ENCODE results near the gene CNPY1. TPM values are rescaled to one million over a fixed set of nuclear protein-coding genes. Genes with fewer than 3 reads are reported as not detected.

CNPY1 gene
- total and polyA plus RNA-seq, 2 of the 8 experiments (the other 6 are each of a cell fraction or from before 2014, with no cell fraction given) = not detected

- DNase-seq (ENCODE audit: low read depth in 1 of 2, low spot score in 2 of 2) (no peak), FAIRE-seq (no peak)
- no peaks in the 10 kb centered on the region; a peak in 1 of 8 replicates for H3K36me3 ChIP-seq (ENCODE audit: control insufficient read depth in 2 of 4, insufficient read depth in 4 of 4, low read length in 3 of 4)
- ChIA-PET CTCF (ENCODE audit: partially characterized antibody) (no interaction called here), POLR2A (ENCODE audit: partially characterized antibody) (no interaction called here)
- H2AFZ ChIP-seq (ENCODE audit: low read length) = no peak overlapping the region
- H2AK5ac ChIP-seq (ENCODE audit: low read depth, low read length) = no peak overlapping the region
- 37% methylated on average over 3 of the region's 3 CpGs; no CpG with 5 or more reads in 1 of the 2 experiments for WGBS, 2 experiments (ENCODE audit: extremely low coverage in 1 of 2, insufficient coverage in 1 of 2, insufficient read length in 1 of 2, insufficient replicate concordance in 2 of 2, low coverage in 1 of 2, low lambda C conversion rate in 2 of 2, missing lambda C conversion rate in 1 of 2)
- H3K4me1 ChIP-seq (replicated peaks in 1 of 4; ENCODE audit: control insufficient read depth in 3 of 4, insufficient read depth in 4 of 4, low read length in 3 of 4) = peaks cover 0 to 12% (median 2%) of the 10 kb centered on the region in 4 experiments; a peak in 4 of 7 replicates
- no peak overlapping the region for H3K9ac ChIP-seq (replicated peaks in 1 of 4; ENCODE audit: extremely low read depth in 1 of 4, low read depth in 3 of 4, low read length in 3 of 4)
- H3K4ac ChIP-seq (replicated peaks; ENCODE audit: insufficient read length, low read depth, low read length) = no peak overlapping the region
- no peak overlapping the region for H4K8ac ChIP-seq (ENCODE audit: extremely low read depth, insufficient read depth, low read length)
- H3K27me3 ChIP-seq (replicated peaks in 1 of 4; ENCODE audit: control insufficient read depth in 3 of 4, extremely low read depth in 1 of 4, insufficient read depth in 3 of 4, low read length in 3 of 4) = peaks cover 60 to 98% (median 84%) of the 10 kb centered on the region in 4 experiments
- H2BK120ac ChIP-seq (replicated peaks; ENCODE audit: low read depth, low read length) = no peak overlapping the region
- H3K23me2 ChIP-seq (ENCODE audit: low read depth, low read length) = peaks cover 3% of the 10 kb centered on the region
- no peak overlapping the region for H4K5ac ChIP-seq (ENCODE audit: insufficient read length, low read depth, low read length)
- H3K23ac ChIP-seq (ENCODE audit: insufficient read length) = no peak overlapping the region
- no peak overlapping the region for H2BK5ac ChIP-seq (ENCODE audit: low read depth, low read length)
- TF ChIP-seq EZH2 (IDR thresholded peaks at IDR 0.05; ENCODE audit: low read depth, low read length, severe bottlenecking) (peak; percentile 59), SIRT6 (IDR thresholded peaks at IDR 0.05; ENCODE audit: low read length) (no peak)
- H3K4me3 ChIP-seq (ENCODE audit: extremely low read depth in 1 of 4, insufficient read depth in 2 of 4, low read depth in 3 of 4, low read length in 4 of 4) = no peak overlapping the region
- H3K27ac ChIP-seq (ENCODE audit: low read depth, low read length) = no peak overlapping the region
- no peak overlapping the region for H3K18ac ChIP-seq (ENCODE audit: extremely low read depth, low read length)
- H3K4me2 ChIP-seq (ENCODE audit: insufficient read depth in 1 of 2, low read depth in 2 of 2, low read length in 2 of 2) = no peak overlapping the region
- H3K9me3 ChIP-seq (ENCODE audit: insufficient read depth in 2 of 2, low read depth in 1 of 2, low read length in 1 of 2) = no peaks in the 10 kb centered on the region
- no peak overlapping the region for H2BK15ac ChIP-seq (ENCODE audit: low read length)
- no peak overlapping the region for H2BK20ac ChIP-seq (ENCODE audit: low read length)
- no peak overlapping the region for H3K56ac ChIP-seq (replicated peaks; ENCODE audit: insufficient read length, low read depth, low read length)
- no peaks in the 10 kb centered on the region for H3K79me2 ChIP-seq (ENCODE audit: control insufficient read depth in 1 of 2, insufficient read depth in 2 of 2, low read length in 2 of 2)
- H4K91ac ChIP-seq (replicated peaks; ENCODE audit: insufficient read length, low read length) = no peak overlapping the region
- peaks cover 14 to 15% of the 10 kb centered on the region in 2 experiments for H4K20me1 ChIP-seq (replicated peaks in 1 of 2; ENCODE audit: control insufficient read depth in 1 of 2, insufficient read depth in 2 of 2, low read length in 2 of 2)
- no peak overlapping the region for H3K14ac ChIP-seq (ENCODE audit: insufficient read length)
- H3K79me1 ChIP-seq (ENCODE audit: low read depth, low read length) = no peaks in the 10 kb centered on the region
- no peak overlapping the region for H2BK12ac ChIP-seq (ENCODE audit: low read depth, low read length)
Measured at GRCh38 chr7:155505422-155505793, 41.0 kb downstream of the CNPY1 start.

All from H1 (cell line).